HepG2 (cell line): Measurements from ENCODE around the gene MRPL51. TPM values are rescaled to one million over a fixed set of nuclear protein-coding genes. Genes with fewer than 3 reads are reported as not detected.

Experiments used
- KDM5B ChIP-seq: sonication (generic); formaldehyde crosslinking; IDR thresholded peaks from 2 replicates; pipeline ENCODE4 v1.4.0; 2020; ENCODE audit warnings: missing genetic modification reagents, mild to moderate bottlenecking, borderline replicate concordance
- SMC3 ChIP-seq: IDR thresholded peaks from 2 replicates; pipeline ENCODE4 v1.6.1; 2011; ENCODE audit warnings: low read length, improper control_type of control experiment
- TRIM24 ChIP-seq: sonication (generic); formaldehyde crosslinking; IDR thresholded peaks from 2 replicates; pipeline ENCODE4 v1.8.0; 2022; ENCODE audit warnings: mild to moderate bottlenecking, missing genetic modification reagents
- ZNF367 ChIP-seq: sonication (generic); formaldehyde crosslinking; IDR thresholded peaks from 2 replicates; pipeline ENCODE4 v1.4.0; 2020; ENCODE audit warnings: missing genetic modification reagents, borderline replicate concordance
- ZNF501 ChIP-seq: sonication (generic); formaldehyde crosslinking; IDR thresholded peaks from 2 replicates; pipeline ENCODE4 v1.5.1; 2020; ENCODE audit warnings: mild to moderate bottlenecking, moderate library complexity, missing genetic modification reagents
- ZNF629 ChIP-seq: sonication (generic); formaldehyde crosslinking; conservative IDR thresholded peaks from 2 replicates; pipeline ENCODE4 v1.5.0; 2020; ENCODE audit warnings: missing genetic modification reagents
- polyA plus RNA-seq, 8 experiments: library from polyadenylated mRNA; depleted of rRNA in 3 of 8; stranded (reverse) in 7 of 8; unstranded in 1 of 8; fragments of >200 nt; fragmentation: Illumina TruSeq in 4 of 8; extraction: Trizol in 4 of 8; gene quantifications; 2 replicates each; pipeline versions ENCODE4 v1.2.1 to v1.2.3, GENCODE V29; 2011 to 2016; ENCODE audit warnings: low read depth in 4 of 8, missing spikeins in 1 of 8, mixed read lengths in 1 of 8; ENCODE audit not compliant: insufficient read depth in 1 of 8
- total RNA-seq, 5 experiments: library from RNA; depleted of rRNA; stranded (reverse); fragments of >200 nt; fragmentation: Illumina TruSeq; extraction: Trizol; gene quantifications; 2 replicates each; pipeline ENCODE4 v1.2.3, GENCODE V29; 2016; ENCODE audit warnings: low read depth in 1 of 5
- TF ChIP-seq, protein P1 (sequence below): sonication (generic); formaldehyde crosslinking; IDR thresholded peaks from 2 replicates; pipeline ENCODE4 v1.4.0; 2020; ENCODE audit warnings: missing genetic modification reagents, borderline replicate concordance
- TF ChIP-seq, protein P2 (sequence below): sonication (generic); formaldehyde crosslinking; IDR thresholded peaks from 2 replicates; pipeline ENCODE4 v1.5.1; 2020; ENCODE audit warnings: missing genetic modification reagents, mild to moderate bottlenecking, borderline replicate concordance
- TF ChIP-seq, protein P3 (sequence below), 2 experiments: fragments of 450-650 bp in 1 of 2; sonication (generic) in 1 of 2; formaldehyde crosslinking in 1 of 2; IDR thresholded peaks; 2 replicates each; pipeline versions ENCODE4 v1.6.1 to v1.8.0; 2016 to 2022; ENCODE audit warnings: antibody characterized with exemption in 1 of 2, mild to moderate bottlenecking in 1 of 2, missing genetic modification reagents in 1 of 2
- TF ChIP-seq, protein P4 (sequence below): sonication (generic); formaldehyde crosslinking; IDR thresholded peaks from 2 replicates; pipeline ENCODE4 v1.5.1; 2020; ENCODE audit warnings: mild to moderate bottlenecking, missing genetic modification reagents, moderate library complexity

The MRPL51 gene
- total and polyA plus RNA-seq, 2 of the 13 experiments (the other 11 are each of a cell fraction or from before 2014, with no cell fraction given) = 64.8 to 278 TPM

DNA sequence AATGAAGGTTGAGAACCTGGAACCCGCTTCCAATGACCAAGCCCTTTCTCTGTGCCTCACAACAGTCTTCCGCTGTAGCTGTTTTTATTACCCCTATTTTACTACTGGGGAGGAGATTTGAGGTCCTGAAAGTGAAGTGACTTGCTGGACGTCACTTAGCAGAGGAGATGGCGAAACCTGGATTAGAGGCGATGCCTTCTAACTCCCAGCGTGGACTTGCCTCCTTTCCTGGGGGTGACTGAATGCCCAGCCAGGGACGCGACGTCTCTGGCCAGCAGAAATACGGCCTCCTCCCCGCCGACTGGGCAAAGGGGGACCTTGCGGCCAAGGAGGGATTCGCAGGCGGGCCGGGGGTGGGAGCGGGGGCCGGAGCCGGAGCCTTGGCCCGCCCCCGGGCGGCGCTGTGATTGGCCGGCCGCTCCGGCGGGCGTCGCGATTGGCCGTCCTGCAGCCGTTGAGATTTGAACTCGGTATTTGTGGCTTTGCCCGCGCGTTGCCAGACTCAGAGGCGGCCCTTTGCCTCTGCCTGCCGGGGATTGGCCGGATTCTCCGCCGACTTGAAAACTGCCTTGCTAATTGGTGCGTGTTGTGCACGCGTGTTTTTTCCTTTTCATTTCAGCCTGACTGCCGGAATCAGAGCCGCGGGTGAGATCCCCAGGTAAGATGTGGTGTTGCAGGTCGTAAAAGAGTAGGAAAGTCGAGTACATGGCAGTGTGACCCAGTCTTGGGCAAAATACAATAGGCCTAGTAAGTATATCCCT, 615 bp upstream of the MRPL51 start, which contains the start of gene NCAPD2 (continued):
- TF ChIP-seq, protein P1, sequence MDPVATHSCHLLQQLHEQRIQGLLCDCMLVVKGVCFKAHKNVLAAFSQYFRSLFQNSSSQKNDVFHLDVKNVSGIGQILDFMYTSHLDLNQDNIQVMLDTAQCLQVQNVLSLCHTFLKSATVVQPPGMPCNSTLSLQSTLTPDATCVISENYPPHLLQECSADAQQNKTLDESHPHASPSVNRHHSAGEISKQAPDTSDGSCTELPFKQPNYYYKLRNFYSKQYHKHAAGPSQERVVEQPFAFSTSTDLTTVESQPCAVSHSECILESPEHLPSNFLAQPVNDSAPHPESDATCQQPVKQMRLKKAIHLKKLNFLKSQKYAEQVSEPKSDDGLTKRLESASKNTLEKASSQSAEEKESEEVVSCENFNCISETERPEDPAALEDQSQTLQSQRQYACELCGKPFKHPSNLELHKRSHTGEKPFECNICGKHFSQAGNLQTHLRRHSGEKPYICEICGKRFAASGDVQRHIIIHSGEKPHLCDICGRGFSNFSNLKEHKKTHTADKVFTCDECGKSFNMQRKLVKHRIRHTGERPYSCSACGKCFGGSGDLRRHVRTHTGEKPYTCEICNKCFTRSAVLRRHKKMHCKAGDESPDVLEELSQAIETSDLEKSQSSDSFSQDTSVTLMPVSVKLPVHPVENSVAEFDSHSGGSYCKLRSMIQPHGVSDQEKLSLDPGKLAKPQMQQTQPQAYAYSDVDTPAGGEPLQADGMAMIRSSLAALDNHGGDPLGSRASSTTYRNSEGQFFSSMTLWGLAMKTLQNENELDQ = no peak
- TF ChIP-seq, protein P2, sequence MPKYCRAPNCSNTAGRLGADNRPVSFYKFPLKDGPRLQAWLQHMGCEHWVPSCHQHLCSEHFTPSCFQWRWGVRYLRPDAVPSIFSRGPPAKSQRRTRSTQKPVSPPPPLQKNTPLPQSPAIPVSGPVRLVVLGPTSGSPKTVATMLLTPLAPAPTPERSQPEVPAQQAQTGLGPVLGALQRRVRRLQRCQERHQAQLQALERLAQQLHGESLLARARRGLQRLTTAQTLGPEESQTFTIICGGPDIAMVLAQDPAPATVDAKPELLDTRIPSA (CRISPR knock-in tag) = 0 out of 2 replicates have a peak, but pooled peaks have one; percentile 37
- TF ChIP-seq ZNF629 (no peak), KDM5B (CRISPR knock-in tag) (0 out of 2 replicates have a peak, but pooled peaks have one; percentile 8), ZNF501 (CRISPR knock-in tag) (peak; percentile 80; the same call in 1 of the 2 replicates), SMC3 (no peak), TRIM24 (CRISPR knock-in tag) (0 out of 2 replicates have a peak, but pooled peaks have one; percentile 27), ZNF367 (CRISPR knock-in tag) (0 out of 2 replicates have a peak, but pooled peaks have one; percentile 66)
- TF ChIP-seq, protein P3, sequence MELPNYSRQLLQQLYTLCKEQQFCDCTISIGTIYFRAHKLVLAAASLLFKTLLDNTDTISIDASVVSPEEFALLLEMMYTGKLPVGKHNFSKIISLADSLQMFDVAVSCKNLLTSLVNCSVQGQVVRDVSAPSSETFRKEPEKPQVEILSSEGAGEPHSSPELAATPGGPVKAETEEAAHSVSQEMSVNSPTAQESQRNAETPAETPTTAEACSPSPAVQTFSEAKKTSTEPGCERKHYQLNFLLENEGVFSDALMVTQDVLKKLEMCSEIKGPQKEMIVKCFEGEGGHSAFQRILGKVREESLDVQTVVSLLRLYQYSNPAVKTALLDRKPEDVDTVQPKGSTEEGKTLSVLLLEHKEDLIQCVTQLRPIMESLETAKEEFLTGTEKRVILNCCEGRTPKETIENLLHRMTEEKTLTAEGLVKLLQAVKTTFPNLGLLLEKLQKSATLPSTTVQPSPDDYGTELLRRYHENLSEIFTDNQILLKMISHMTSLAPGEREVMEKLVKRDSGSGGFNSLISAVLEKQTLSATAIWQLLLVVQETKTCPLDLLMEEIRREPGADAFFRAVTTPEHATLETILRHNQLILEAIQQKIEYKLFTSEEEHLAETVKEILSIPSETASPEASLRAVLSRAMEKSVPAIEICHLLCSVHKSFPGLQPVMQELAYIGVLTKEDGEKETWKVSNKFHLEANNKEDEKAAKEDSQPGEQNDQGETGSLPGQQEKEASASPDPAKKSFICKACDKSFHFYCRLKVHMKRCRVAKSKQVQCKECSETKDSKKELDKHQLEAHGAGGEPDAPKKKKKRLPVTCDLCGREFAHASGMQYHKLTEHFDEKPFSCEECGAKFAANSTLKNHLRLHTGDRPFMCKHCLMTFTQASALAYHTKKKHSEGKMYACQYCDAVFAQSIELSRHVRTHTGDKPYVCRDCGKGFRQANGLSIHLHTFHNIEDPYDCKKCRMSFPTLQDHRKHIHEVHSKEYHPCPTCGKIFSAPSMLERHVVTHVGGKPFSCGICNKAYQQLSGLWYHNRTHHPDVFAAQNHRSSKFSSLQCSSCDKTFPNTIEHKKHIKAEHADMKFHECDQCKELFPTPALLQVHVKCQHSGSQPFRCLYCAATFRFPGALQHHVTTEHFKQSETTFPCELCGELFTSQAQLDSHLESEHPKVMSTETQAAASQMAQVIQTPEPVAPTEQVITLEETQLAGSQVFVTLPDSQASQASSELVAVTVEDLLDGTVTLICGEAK (IDR thresholded peaks at IDR 0.05) = no peak
- TF ChIP-seq, protein P3 (CRISPR knock-in tag; IDR thresholded peaks at IDR 0.05) = 0 out of 2 replicates have a peak, but pooled peaks have one; percentile 5
- TF ChIP-seq, protein P4, sequence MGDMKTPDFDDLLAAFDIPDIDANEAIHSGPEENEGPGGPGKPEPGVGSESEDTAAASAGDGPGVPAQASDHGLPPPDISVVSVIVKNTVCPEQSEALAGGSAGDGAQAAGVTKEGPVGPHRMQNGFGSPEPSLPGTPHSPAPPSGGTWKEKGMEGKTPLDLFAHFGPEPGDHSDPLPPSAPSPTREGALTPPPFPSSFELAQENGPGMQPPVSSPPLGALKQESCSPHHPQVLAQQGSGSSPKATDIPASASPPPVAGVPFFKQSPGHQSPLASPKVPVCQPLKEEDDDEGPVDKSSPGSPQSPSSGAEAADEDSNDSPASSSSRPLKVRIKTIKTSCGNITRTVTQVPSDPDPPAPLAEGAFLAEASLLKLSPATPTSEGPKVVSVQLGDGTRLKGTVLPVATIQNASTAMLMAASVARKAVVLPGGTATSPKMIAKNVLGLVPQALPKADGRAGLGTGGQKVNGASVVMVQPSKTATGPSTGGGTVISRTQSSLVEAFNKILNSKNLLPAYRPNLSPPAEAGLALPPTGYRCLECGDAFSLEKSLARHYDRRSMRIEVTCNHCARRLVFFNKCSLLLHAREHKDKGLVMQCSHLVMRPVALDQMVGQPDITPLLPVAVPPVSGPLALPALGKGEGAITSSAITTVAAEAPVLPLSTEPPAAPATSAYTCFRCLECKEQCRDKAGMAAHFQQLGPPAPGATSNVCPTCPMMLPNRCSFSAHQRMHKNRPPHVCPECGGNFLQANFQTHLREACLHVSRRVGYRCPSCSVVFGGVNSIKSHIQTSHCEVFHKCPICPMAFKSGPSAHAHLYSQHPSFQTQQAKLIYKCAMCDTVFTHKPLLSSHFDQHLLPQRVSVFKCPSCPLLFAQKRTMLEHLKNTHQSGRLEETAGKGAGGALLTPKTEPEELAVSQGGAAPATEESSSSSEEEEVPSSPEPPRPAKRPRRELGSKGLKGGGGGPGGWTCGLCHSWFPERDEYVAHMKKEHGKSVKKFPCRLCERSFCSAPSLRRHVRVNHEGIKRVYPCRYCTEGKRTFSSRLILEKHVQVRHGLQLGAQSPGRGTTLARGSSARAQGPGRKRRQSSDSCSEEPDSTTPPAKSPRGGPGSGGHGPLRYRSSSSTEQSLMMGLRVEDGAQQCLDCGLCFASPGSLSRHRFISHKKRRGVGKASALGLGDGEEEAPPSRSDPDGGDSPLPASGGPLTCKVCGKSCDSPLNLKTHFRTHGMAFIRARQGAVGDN (CRISPR knock-in tag) = peak; percentile 84
